H4 (cell line): Measurements from ENCODE around the gene NEK6. TPM values are rescaled to one million over a fixed set of nuclear protein-coding genes. Genes with fewer than 3 reads are reported as not detected.

Source experiments
- DNase-seq: peaks from one replicate; pipeline ENCODE4 v3.0.0-alpha.2; 2015; ENCODE audit warnings: low spot score
- total RNA-seq: library from RNA; depleted of rRNA; stranded (reverse); fragments of >200 nt; shearing (Covaris generic); gene quantifications from 2 replicates; pipeline ENCODE4 v1.2.3, GENCODE V29; 2014

Gene NEK6
- total RNA-seq, 1 experiment from 2014 or later, result 43.7 TPM

DNA sequence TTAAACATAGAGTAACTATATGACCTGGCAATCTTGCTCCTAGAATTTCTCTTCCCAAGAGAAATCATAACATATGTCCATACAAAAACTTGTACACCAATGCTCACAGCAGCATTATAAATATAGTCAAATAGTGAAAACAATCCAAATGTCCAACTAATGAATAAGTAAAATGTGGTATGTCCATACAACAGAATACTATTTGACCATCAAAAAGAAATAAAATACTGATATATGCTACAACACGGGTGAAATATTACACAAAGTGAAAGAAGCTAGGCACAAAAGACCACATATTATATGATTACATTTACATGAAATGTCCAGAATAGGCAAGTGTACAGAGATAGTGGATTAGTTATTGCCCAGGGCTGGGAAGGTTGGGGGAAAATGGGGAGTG is 116.1 kb downstream of the NEK6 start:
- DNase-seq, result no peak

DNA sequence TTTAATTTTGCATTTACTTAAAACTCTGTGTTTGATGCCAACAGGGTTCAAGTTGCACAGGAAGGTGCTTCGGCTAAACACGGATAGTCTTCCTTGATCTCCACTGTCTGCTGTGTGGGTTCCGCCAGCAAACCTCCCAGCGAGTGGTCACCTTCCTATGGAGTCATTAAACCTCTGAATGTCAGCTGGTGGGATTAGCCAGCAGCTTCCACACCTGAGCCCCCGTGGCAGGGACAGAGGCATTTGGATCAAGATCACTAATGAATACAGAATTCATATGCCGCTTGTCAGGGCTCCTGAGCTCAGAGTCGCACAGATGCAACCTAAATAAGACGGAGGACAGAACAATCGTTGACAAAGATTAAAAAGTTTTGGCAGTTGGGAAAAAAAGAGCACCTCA is 118.0 kb downstream of the NEK6 start:
- DNase-seq, result no peak

DNA sequence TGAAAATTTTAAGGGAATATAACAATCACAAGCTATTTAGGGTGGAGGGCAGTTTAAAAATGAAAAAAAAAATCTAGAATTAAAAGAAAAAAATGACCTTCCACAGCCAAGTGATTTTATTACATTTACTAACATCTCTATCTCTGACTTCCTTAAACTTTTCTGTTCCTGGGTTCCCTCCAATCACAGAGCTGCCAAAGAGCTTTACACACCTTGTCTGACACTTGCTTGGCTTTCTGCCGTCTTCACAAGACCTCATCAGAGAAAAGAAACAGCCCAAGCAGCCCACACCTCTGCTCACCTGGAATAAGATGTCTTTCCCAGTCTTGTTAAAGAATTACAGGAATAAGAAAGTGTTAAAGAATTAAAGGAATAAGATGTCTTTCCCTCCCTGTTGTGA is 118.6 kb downstream of the NEK6 start:
- no peak for DNase-seq

DNA sequence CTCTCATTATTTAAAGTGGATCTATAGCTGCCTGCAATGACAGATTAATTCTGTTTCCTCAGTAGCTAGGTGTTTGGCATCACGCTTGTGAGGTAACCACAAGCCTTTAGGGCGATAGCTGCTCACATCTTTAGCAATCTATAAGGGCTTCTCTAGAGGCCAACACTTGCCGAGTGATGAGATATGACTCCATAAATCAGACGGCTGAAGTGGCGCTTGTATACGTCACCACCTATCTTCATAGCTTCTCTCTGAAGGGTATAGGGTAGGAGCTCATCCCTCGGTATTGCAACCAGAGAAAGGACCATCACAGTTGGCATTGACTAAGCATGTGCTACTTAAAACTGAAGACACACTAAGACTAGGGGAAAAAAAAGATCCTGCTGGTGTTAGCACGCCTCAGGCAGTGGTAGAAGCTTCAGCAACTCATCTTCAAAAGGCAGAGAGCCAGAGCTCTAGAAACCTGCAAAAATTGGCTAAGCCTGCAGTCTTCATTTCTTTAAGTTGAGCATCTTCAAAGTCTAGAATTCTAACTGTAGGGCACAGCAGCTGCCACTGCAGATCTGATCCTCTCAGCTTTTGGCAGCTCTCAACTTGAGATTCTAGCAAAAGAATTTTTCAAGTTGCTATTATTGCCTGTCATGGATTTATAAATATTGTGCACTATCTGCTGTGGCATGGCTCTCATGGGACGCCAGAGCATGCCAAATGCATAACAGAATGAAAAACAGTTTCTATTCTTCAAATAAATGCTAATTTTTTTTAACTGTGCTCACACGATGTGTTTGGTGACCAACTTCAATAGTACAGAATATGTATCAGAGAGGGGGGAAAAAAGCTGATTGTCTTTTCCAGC is 120.0 kb downstream of the NEK6 start:
- no peak for DNase-seq

DNA sequence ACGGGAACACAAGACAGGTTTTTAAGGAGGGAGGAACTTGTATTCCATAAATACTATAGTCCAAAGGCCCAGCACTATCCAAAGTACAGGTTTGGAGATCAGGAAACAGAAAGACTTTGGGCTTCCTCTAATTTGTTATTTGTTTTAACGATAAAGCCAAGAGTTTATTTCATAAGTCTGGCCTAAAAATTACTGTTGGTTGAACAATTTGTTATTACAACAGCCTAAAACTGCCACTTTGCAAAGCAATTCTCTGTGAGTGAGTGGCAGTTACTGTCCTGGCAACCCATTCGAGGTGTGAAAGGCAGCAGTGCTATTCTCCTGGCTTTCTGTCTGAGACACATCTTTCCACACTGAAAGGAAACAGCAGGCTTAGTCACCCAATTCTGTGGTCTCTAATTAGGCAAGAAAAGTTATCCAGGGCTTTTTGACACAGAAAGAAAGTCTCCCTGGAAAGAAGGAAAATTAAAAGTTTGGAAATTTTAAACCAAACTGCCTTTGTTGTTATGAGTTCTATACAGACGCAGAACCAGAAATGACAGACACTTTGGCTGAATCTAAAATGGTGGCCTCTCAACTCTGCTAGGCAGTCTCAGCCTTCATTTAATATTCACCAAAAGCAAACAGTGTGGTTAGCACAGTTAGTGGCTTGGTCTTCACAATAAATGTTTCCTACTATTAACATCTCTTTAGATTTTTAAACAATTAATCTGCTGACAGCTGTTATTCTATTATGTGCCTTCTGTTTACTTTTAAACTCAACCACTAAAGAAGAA is 123.6 kb downstream of the NEK6 start:
- DNase-seq, result no peak

DNA sequence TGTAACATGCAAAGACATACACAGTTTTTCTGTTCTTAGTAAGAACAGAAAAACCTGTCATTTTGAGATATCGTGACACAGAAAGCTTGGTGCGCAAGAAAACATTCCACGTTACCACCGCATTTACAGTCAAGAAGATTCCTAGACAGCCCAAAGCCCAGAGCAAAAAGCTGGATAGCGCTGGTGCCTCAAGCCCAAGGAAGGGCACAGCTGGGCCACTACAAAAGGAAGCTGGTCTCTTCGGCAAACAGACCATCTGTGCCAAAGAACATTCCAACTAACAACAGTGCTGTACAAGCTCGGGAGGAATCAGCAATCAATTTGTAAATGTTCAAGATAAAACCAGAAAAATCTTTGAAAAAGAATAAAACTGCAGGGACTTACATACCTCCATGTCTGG is 126.5 kb downstream of the NEK6 start:
- DNase-seq, result no peak

DNA sequence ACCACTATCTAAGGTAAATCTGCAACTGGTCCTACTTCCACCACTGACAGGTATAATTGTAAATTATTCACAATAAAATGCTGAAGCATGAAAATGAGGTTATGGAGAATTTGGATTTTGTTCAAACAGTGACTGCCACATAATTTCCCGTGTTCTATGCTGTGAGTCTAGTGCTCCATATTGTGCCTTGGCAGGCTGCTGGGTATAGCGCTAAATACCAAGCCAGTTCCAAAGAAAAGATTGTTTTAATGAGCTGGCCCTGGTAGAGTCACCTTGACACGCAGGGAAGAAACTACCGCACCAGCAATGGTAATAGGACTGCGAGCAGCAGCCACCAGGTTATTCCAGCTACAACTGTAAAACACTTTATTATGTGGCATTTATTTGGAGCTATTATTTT is 127.1 kb downstream of the NEK6 start:
- no peak for DNase-seq

DNA sequence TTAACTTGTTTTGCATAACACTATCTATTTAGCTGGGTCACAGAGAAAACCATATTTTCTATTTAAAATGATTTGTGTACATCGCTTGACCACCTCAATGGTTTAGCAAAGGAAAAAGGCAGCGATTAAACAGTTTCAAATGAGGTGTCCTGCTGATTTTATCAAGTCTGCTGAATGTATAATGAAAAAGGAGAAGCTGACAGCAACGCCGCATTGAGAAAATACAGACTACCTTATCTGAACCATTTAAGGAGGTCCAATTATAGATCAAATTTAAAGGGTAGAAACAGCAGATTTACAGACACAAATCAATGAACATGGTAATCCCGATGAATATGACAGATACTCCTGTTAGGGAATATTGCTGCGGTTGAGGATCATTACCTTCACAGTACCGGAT is 127.9 kb downstream of the NEK6 start:
- DNase-seq, result no peak

DNA sequence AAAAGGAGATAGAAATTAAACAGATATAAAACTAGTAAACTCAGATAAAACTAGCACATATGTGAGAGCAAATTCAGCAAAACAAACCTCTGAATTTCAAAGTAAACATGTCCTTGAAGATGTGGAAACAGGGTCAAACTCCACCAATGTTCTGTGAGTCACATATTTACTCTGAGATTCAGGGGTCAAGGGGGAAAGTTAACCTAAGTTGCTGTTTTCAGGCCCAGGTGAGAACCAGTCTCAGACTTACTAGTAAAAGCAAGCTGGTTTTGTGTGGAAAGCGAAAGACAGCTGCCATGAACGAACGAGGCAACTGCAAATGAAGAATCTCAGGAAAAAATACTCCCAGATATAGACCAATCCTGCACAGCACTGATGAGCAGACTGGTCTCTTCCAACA is 128.5 kb downstream of the NEK6 start:
- DNase-seq, result no peak

DNA sequence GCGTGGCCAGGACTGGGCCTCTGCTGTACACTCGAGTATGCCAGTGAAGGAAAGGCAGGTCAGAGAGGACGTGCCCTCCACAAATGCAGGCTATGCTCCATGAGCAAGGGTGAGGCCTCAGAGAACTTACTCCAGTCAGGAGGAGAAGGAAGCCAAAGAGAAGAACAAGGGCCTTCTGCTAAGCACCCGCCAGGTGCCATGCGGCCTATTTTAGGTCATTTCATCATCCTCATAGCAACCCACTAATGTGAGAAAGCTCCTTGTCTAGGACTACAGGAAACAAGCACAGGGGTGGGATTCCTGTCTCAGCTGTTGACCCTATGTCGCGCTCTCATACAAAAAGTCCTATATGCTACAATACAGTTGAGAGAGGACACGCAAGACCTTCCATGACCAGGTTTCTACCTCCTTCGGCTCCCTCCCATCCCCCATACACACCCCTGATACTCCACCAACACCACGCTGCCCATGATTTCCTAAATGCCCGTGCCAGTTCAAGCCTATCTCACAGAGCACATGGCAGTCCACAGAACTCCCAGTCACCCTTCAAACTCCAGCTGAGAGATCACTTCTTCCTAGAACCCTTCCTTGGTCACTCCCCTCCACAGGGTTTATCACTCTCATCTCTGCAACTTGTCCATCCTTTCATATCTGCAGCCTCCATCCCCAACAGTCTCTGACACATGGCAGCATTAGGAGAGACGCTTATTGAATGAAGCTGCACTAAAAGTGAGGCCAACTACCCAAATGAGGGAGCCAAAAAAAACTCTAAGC is 130.7 kb downstream of the NEK6 start:
- no peak for DNase-seq

DNA sequence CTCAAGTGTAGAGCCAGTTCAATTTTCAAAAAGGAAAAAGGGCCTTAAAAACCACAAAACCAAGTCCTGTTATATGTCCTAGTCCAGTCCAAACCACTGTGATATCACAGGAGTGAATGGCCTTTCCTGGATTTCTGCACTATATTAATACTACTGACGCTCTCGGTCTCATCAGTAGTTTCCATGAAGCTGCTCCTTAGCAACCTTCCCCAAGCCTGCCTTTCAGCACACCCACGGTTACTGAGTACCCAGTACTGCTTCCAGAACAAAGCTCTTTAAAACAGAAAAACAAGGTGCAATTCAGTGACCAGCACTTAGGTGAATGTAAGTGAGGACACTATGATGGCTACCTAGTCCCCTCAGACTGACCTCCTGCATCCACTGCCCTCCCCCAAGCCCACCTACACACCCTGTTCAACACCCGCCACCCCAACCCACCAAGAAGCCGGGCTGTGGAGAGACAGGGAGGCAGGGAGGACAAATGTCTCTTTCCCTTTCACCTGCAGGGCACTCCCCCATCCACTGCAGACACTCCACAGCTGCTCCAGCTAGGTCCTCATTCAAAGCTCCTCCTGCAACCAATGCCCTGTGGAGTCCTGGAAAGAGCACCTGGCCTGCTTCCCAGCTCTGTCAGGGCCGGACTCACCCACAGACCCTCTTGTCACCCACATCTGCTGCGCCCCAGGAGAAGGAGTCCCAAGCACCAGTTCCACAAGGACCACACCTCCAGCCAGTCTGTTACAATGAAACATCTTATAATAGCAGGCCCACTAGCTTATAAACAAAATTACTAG is 131.6 kb downstream of the NEK6 start:
- DNase-seq, result no peak

DNA sequence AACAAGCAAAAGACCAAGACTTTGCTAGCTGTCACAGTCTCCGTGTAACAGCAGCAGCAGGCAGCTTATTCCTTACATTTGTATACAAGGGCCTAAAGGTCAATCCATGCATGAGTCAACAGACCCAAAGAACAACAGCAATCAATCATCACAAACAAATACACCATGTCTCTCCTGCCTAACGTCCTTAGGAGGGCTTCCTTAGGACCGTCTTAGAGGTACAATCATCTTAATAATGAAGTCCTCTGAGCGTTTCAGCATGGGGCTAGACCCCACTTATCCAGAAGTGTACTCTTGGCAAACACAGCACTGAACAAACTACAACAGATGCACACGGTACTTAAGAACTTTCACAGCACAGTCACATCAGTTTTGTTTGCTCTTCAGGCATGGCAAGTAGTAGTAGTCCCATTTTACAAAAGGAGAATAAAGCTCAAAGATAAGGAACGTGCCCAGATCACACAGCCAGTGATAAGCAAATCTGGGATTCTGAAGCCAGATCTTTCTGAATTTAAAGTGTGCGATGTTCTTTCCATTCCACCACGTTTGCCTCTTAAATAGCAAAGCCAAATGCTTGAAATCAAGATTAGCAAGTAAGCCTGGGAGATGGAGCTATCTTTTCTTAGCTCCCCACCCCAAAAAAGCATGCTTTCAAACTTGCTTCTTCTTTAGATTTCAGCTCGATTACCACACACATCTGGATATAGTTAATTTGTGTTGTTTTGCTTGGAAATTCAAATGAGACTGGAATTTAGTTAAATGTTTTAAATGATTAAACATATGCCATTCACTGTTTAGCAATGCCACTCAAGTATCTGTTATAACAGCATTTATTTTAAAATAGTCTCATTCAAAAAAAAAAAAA is 133.3 kb downstream of the NEK6 start:
- no peak for DNase-seq

DNA sequence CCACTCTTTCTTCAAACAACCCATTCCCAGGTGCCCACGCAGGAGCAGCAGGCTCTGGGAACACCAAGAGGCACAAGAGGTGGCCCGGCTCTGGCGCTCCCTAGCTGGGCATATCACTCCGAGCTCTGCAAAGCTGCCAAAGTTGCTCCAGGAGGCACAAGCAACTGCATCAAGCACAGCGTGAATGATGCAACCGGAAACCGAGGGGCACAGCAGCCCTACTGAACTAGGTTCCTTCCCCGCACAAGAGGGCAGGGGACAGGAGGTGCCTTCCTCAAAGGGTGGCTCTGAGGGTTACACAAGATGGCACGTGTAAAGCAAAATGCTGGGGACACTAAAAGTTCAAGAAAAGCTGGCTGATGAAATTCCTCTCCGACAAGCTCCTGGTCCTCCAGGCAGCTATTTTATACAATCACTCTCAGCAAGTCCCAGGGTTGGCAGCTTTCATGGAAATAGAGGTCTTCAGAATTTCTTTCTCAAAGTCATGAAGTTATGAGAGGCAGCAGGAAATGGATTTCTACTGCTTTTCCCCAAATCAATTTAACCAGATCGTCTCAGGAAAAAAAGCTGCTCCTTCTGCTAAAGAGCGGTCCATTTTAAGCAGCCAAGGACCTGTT is 134.6 kb downstream of the NEK6 start:
- DNase-seq, result peak; percentile 76

DNA sequence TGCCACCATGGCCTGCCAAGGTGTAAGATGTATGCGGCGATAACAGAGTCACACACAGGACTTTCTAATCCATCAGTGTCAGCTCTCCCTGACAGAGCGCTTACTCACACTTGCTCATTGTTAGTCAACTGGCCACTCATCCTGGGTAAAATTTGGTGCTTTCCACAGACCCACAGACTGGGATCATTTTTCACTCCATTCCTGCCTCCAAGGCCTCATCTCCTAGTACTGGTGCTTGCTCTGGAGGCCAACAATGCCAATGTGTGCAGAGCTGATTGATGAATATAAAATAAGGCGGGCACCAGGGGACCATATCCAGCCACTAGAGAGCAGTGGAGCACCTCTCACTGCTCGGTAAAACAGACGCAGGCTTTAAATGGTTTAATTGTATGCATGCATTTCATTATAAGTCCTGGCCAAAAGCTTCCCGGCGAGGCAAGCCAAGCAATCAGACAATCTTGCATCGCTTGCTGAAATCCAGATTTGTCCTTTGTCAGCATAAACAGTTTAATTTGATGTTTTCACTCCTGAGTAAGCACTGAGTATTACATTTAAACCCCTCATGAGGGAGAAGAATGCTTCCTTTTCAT is 135.2 kb downstream of the NEK6 start:
- peak; percentile 71 for DNase-seq

DNA sequence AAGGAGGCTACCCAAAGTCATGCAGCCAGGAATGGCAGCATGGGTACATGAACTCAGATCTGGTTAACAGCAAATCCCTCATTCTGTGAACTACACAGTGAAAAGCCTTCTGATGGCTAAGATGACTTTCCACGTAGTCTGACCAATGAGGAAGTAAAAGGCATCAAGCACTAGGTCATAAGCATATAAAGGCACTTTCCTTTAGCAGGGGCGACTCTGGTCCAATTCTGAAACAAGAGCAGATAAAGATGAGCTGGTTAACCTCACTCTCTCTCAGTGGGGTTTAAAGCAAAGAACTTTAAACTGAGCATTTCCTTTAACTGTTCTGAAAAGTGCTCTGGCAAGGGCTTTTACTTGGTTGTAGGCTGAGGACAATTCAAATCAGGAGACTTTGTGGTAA is 136.4 kb downstream of the NEK6 start:
- DNase-seq, result no peak

DNA sequence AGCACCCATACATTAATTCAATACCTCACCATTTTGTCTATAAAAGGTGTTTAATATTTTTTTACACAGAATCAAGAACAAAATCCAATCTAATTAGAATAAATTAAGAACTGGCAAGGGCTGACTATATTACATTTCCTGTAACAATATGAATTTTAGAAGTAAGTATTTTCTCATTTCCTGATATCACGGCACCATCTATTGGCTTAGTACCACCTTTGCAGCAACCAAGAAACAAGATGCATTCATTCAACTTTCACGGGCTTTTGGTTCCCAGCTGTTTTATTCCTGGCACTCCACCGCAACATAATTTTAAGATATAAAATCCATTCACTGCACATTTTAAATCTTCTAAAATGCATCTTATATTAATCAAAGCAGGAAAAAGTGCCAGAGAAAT is 136.8 kb downstream of the NEK6 start:
- DNase-seq, result no peak

DNA sequence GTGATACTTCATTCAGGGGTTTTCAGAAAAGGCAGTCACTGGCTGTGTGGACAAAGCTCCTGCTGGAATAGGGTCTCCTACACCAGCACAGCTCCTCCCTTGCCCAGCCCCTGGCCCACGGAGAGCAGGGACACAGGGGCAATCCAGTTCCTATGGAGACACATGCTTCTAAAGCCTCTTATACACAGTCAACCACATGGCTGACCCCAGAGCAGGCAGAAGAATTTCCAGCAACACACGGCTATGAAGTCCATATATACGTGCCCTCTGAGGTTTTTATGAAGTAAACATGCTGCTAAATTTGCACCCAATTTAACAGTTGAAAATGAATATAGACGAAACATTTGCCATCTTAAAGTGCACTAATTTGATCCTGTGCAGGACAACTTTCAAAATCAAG is 138.1 kb downstream of the NEK6 start:
- no peak for DNase-seq

DNA sequence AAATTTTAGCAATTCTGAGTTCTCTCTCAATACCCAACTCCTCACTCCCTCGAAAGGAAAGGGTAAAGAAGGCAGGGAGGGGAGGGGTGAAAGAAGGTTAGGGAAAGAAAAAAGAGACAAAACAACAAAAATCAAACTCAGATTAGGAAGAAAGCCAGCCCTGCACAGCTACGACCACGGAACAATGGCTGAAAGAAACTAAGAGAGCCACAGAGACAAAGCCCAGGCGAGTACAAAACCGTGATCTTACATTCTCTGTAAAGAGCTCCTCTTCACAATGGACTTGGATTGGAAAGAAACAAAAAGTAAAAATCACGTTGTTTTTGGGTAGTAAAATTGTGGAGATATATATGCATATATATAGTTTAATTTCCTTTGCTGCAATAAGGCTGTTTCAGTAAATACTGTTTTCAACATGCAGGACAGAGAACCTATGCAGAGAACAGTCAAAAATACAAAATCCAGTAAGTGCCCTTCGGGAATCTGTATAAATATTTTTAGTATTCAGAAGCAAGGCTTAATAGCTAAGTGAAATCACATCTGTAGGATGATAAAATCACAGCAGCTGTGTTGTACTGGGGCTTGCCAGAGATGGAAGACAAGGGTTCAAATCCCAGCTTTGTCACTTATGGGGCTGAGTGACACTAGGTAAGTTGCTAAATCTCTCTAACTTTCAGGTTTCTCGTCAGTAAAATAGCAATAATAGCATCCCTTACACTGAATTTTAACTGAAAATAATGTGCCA is 140.6 kb downstream of the NEK6 start:
- no peak for DNase-seq

DNA sequence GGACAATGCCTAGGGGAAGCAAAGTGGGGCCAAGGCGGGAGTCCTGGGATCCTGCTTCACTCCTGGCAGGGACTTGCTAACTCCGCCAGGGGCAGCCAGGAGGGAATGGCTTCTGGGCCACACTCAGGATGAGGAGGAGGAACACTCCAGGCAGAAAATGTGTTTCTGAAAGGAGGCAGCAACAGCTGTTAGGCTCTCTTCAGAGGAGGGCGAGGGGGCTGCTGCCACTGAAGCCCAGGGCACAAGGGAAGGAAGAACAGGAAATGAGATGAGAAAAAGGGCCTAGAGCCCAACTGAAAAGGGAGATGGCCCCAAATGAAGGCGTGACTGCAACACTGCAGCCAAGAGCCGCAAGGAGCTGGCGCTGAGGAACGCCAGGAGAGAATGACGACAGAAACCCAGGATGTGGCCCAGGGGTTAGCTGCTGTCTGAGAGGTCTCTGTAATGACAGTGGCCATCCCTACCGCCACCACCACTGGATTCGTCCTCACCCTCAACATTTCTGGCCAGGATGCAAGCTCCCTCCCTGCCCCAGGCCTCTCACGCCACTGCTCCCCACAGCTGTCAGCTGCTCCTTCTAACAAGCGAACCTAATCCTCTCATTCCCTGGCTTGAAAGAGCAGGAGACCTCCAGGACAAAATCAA is 141.7 kb downstream of the NEK6 start:
- no peak for DNase-seq
